Peyer's patch (tissue), 4 donors: ENCODE measurements around the gene CHMP4A.

Source experiments
- POLR2A ChIP-seq, 2 donors: fragments of 450-650 bp; IDR thresholded peaks; one replicate each; pipeline ENCODE4 v1.5.1; 2017; ENCODE audit warnings: antibody characterized with exemption in 2 of 2, mild to moderate bottlenecking in 2 of 2, moderate library complexity in 2 of 2
- TF ChIP-seq, protein P1 (sequence below), 6 experiments: fragments of 450-650 bp in 4 of 6; fragments of 200-600 bp in 2 of 6; sonication (generic) in 1 of 6; IDR thresholded peaks; one replicate each; pipeline ENCODE4 v1.5.1; 2017 to 2019; ENCODE audit warnings: antibody characterized with exemption in 6 of 6, mild to moderate bottlenecking in 3 of 6, moderate library complexity in 1 of 6

DNA sequence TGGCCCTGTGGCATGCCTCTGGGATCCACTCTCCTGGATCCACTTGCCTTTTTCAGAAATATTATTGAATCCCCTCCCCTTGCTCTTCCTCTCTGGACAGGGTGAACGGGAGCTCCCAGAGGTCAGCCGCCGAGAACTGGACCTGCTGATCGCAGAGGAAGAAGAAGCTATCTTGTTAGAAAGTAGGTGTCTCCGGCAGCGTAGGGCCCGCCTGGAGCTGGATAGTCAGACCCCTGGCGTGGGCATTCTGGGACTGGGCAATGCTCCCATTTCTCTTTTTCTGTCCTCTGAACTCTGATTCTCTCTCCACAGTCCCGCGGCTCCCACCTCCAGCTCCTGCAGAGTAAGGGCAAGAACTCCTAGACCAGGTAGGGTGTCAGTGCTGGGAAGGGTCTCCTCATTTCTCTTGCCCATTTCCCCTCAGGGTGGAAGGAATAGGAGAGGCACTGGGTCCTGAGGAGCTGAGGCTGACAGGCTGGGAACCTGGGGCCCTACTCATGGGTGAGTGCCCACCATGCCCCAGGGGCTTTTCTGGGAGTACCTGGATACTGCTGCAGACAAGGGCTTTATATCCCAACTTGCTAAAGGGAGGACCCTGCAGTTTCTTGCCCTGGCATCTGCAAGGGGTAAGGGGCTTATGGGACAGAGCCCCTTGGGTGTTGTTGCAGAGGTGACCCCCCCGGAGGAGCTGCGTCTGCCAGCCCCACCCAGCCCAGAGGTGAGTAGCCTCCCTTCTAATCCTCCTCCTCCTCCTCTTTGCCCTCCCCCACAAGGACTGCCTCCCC is 36.1 kb downstream of the CHMP4A start:
- TF ChIP-seq, protein P1, sequence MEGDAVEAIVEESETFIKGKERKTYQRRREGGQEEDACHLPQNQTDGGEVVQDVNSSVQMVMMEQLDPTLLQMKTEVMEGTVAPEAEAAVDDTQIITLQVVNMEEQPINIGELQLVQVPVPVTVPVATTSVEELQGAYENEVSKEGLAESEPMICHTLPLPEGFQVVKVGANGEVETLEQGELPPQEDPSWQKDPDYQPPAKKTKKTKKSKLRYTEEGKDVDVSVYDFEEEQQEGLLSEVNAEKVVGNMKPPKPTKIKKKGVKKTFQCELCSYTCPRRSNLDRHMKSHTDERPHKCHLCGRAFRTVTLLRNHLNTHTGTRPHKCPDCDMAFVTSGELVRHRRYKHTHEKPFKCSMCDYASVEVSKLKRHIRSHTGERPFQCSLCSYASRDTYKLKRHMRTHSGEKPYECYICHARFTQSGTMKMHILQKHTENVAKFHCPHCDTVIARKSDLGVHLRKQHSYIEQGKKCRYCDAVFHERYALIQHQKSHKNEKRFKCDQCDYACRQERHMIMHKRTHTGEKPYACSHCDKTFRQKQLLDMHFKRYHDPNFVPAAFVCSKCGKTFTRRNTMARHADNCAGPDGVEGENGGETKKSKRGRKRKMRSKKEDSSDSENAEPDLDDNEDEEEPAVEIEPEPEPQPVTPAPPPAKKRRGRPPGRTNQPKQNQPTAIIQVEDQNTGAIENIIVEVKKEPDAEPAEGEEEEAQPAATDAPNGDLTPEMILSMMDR (IDR thresholded peaks at IDR 0.05), result no peak
- no peak for TF ChIP-seq POLR2A (IDR thresholded peaks at IDR 0.05)
